AG09319 (cell line): Measurements from ENCODE around the gene TIFAB.

Source experiments
- DNase-seq: peaks from one replicate; pipeline ENCODE4 v3.0.0-alpha.2; 2010; ENCODE audit warnings: low read depth; ENCODE audit errors: extremely low read depth
- CTCF ChIP-seq: IDR thresholded peaks from 2 replicates; pipeline ENCODE4 v1.5.1; 2011; ENCODE audit warnings: low read depth, mild to moderate bottlenecking, inconsistent platforms, low read length, moderate library complexity

Gene TIFAB

GRCh38 chr5:135429301-135430134 lies 22.6 kb downstream of the TIFAB start:
- TF ChIP-seq CTCF: no peak
- no peak for DNase-seq

GRCh38 chr5:135428586-135428985 lies 23.6 kb downstream of the TIFAB start:
- no peak for TF ChIP-seq CTCF
- no peak for DNase-seq

- no peak for DNase-seq
Measured at GRCh38 chr5:135426102-135427082, 25.8 kb downstream of the TIFAB start.

GRCh38 chr5:135425641-135426040 lies 26.5 kb downstream of the TIFAB start:
- no peak for DNase-seq
- no peak for TF ChIP-seq CTCF

More at GRCh38 chr5:135426102-135427082, 25.8 kb downstream of the TIFAB start:
- peak; percentile 78 for TF ChIP-seq CTCF

GRCh38 chr5:135423846-135424168 lies 28.3 kb downstream of the TIFAB start:
- DNase-seq: no peak
- no peak for TF ChIP-seq CTCF

GRCh38 chr5:135423146-135423845 lies 28.9 kb downstream of the TIFAB start:
- TF ChIP-seq CTCF: no peak
- DNase-seq: no peak

- no peak for TF ChIP-seq CTCF
- DNase-seq: no peak
Measured at GRCh38 chr5:135422419-135422818, 29.7 kb downstream of the TIFAB start.
